GM18861 (cell line): Measurements from ENCODE around the gene MICAL1.
A peak's percentile ranks its signal among the peaks of the same experiment; 100 is the strongest.

Experiments used
- ATAC-seq: cut with Tn5 transposase; IDR thresholded peaks from one replicate; pipeline ENCODE4 v1.9.1; 2021; ENCODE audit not compliant: unreplicated experiment

MICAL1 gene

DNA sequence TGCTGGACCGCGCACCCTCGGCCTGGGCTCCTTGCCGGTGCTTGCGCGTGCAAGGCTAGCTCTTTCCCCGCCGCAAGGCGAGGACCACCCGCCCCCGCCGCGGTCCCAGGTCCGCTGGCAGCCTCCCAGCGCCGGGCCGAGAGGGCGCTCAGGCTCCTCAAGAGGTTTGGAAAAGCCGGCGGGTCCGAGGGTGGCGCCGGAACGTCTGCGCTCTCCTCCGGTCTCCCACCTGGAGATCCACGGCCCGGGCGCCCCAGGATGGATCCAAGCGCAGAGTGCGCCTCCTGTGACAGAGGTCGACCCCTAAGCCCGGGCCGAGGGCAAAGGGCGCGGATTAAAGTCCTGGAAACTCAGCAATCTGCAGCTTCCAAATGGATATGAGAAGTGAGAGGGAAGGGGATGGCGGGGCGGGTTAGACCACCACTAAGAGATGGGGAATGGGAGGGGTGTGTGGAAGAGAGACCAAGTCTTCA, 575 bp upstream of the MICAL1 start:
- ATAC-seq = no peak

DNA sequence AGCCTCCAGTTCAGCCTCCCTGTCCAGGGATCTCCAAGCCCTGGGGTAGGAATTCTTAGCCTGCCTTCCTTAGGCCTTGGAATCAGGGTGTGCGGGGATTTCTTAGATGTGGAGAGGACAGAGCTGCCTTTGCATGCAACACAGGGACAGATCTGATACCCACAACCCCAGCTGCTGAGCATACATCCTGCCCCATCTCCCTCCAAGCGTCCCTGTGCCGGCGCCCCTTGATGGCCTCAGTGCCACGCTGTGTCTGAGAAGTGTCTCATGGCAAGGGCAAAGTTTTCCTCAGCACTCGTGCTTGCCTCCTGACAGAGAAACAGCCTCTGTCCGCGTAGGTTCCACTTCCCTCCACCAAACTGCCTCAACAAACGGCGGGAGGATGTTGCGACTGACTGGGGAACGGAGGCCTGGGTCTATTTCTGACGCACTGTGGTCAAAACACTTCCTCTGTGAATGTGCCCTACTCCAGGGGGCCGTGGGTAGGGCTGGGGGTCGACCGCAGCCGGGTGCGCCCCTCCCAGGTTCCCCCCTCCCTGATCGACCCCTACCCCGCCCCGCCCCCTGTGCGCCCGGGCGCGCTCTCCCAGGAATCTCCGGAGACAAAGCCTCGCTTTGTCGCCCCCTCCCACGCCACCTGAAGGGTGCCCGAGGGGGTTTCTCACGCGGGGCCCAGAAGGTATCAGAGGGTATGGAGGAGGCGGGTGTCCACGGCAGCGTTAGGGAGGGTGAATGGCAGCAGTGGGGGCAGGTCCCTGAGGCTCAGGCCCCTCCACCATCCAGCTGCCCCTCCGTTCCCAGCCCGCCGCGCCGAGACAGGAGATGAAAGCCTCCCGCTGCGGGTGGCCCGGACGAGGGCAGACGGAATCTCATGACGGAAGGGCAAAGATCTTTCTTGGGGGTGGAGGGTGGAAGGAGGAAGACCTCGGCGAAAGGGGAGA, 806 bp downstream of the MICAL1 start:
- ATAC-seq = peak; percentile 25

GRCh38 chr6:109453594-109454495, 1.7 kb downstream of the MICAL1 start:
- no peak for ATAC-seq

GRCh38 chr6:109453156-109453555, 2.4 kb downstream of the MICAL1 start:
- ATAC-seq = no peak

- no peak for ATAC-seq
Measured at GRCh38 chr6:109452181-109452580, 3.4 kb downstream of the MICAL1 start.

DNA sequence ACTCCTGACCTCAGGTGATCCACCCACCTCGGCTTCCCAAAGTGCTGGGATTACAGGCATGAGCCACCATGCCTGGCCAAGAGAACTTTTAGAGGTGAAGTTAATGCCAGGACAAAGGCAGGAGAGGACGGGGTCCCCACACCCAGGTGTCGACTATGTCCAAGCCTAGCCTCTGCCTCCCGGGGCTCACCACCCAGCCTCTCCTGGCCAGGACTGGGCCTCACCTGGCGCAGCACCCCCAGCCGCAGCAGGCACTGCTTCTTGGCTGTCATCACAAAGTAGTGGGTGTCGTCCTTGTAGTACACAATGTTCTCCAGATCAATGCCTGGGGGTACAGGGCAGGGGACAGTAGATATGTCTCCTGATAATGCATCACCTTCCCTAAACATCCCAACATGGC, 4.2 kb downstream of the MICAL1 start:
- ATAC-seq = no peak

GRCh38 chr6:109450801-109451200, 4.8 kb downstream of the MICAL1 start:
- no peak for ATAC-seq

DNA sequence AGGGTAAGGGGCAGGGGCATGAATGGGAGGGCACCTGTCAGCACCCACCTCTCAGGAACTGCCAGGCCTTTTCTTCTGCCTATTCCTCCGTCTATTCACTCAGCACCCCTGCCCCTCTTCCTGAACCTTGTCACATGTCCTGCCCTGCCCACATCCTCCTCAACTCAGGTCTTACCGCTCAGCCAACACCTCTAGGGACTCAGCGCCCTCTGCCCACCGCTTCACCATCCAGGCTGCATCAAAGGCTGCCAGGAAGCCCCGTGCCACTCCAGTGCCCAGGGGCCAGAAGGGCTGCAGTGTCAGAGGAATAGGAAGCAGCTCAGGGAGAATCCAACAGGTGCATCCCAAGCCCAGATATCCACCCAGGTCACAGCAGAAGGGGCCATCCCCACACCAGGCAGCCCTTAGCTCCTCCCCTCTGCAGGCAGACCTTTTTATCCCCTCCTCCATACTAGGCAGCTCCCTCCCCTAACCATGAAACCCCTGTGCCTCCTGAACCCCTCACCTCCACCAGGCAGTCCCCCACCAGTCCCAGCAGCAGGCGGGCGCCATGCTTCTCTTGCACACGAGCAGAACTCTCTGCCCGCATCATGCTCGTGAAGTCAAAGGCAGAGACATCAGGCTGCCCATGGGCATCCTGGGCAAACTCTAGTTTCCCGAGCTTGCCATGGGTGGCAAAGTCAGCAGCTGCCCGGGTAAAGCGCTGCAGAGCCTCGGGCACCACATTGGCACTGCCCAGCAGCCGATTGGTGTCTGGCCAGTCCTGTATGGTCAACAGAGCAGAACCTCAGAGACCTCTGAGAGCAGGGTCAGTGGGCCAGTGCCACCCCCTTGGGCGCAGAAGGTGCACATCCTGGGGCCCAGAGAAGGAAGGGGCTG, 5.5 kb downstream of the MICAL1 start:
- no peak for ATAC-seq

DNA sequence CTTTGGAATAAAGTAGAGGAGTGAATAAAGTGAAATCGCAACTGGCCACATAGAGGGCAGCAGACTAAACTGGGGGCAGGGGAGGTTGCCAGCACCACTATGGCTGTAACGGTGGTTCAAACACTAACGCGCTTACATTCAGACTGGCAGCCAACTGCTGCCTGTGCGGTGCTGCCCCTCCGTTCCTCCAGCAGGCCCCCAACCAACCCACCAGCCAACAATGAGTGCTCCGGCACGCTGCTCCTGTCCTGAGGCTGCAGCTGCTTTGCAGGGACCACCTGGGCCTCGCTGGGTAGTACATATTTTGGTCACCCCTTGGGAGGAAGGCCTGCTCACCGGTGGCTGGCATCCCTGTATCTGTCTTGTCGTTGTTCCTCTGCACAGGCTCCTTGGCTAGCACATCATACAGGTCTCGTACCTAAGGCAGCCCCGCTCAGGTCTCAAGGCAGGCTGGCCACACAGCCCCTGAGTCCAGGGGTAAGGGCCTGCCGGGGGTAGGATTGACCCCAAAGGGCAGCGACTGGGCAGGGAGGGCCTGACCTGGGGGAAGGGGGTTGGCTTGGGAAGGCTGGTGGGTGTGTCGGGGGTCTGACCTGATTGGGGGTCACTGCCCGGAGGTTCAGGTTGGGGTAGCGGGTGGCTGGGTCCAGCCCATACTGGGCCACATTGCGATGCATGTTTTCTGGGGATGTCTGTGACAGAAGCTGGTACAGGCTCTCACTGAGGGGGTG, 6.3 kb downstream of the MICAL1 start:
- no peak for ATAC-seq

- no peak for ATAC-seq
Measured at GRCh38 chr6:109448615-109449014, 7.0 kb downstream of the MICAL1 start.

DNA sequence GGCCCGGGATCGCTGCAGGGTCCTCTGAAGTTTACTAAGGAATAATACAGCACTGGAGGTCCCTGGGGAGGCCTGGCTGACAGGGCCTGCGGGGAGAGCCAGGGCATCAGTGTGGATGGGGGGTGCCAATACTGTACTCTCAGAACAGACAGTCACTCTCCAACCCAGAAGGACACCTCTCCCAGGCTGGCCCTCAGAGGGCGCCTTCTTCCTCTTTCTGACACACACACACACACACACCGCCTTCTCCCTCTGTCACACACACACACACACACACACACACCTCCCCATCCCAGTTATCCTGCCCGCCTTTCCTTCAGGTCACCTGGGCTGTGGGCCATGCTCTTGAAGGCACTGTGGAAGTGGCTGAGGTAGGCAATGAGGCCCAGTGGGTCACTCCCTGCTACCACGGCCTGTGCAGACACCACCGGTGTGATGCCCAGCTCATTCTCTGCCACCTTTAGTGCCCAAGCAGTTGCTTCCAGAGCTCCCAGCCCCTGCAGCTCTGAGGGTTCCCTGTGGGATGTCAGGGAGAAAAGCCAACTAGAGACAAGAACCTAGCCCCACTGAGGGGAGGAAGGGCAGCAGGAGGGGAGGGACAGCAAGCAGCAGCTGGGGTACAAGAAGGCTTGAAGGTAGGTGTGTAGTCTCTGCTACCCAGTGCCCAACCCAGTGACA, 7.6 kb downstream of the MICAL1 start:
- ATAC-seq = no peak

DNA sequence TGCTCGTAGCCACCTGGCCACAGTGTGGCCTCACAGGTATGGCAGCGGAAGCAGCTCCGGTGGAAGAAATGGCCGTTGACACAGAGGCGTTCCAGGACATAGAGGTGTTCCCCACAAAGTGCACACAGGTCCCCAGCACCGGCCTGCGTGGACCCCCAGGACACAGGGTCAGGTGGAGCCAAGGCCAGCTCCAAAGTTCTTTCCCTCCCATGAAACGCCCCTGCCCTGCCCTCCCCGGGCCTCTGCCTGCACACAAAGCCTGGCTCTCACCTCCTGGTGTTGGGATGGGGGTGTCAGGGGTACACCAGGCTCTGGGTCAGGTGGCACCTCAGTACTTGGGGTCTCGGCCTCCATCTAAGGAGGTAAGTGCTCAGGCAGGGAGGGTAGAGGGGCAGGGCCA, 8.5 kb downstream of the MICAL1 start:
- no peak for ATAC-seq

DNA sequence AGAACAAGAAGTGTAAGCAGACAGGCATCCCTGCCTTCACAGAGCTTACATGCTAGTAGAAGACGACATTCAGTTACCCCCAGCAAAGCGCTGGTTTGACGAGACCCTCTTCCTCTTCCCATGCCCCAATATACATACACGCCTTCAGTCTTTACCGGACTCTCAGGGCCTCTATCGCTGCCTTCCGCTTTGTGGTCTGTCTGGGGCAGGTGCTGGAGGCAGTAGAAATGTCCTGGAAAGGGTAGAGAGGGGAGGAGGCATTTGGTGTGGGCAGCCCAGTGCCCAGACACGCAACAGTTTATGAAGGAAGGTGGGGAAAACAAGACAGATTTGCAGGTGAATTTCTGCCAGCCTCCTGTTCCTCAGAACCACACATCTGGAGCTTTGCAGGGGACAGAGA, 9.0 kb downstream of the MICAL1 start:
- ATAC-seq = no peak

- no peak for ATAC-seq
Measured at GRCh38 chr6:109446072-109446471, 9.5 kb downstream of the MICAL1 start.

GRCh38 chr6:109445382-109445781, 10.2 kb downstream of the MICAL1 start:
- no peak for ATAC-seq

DNA sequence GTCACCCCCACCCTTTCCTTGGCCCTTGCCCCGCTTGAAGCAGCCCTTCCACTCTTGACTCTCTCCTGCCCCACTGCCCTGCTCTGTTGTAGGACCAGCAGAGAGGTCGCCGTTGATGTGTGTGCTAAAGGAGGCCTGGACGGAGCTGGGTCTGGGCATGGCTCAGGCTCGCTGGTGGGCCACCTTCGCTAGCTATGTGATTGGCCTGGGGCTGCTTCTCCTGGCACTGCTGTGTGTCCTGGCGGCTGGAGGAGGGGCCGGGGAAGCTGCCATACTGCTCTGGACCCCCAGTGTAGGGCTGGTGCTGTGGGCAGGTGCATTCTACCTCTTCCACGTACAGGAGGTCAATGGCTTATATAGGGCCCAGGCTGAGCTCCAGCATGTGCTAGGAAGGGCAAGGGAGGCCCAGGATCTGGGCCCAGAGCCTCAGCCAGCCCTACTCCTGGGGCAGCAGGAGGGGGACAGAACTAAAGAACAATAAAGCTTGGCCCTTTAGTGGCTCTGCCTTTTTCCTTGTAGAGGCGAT, 12.1 kb downstream of the MICAL1 start:
- no peak for ATAC-seq

DNA sequence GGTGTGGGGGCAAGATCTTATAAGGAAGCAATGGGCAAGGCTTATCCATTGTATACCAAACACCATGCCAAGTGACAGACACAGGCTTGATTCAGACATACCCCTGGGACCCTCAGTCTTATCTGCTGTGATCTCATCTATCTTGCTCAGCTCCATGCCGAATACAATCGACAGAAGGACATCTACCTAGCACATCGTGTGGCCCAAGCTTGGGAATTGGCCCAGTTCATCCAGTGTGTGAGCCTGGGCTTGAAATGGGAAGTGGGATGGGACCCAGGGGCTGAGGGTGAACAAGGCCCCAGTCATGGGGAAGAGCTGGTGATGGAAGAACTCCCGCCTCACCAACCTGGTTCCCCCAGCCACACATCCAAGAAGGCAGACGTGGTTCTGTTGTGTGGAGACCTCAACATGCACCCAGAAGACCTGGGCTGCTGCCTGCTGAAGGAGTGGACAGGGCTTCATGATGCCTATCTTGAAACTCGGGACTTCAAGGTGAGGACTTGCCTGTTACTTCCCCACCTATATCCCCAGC, 13.1 kb downstream of the MICAL1 start:
- ATAC-seq = no peak

- ATAC-seq = no peak
Measured at GRCh38 chr6:109441069-109441816, 14.3 kb downstream of the MICAL1 start.
